Measurements from ENCODE around the gene NDUFA6. TPM values are rescaled to one million over a fixed set of nuclear protein-coding genes. Genes with fewer than 3 reads are reported as not detected.

The NDUFA6 gene
- total and polyA plus RNA-seq, 2 of the 13 experiments (the other 11 are each of a cell fraction or from before 2014, with no cell fraction given): 68.5 to 87.8 TPM

- TF ChIP-seq AHDC1 (CRISPR knock-in tag; IDR thresholded peaks at IDR 0.05; ENCODE audit: borderline replicate concordance) (peak; percentile 60; the same call in 1 of the 2 replicates), U2AF2 (IDR thresholded peaks at IDR 0.05; ENCODE audit: low read depth, low read length) (no peak), CENPBD1 (CRISPR knock-in tag; IDR thresholded peaks at IDR 0.05; ENCODE audit: borderline replicate concordance, low read depth) (no peak; the same call in 1 of the 2 replicates), ZNF574 (CRISPR knock-in tag; IDR thresholded peaks at IDR 0.05) (peak; percentile 78)
- TF ChIP-seq, protein P1, sequence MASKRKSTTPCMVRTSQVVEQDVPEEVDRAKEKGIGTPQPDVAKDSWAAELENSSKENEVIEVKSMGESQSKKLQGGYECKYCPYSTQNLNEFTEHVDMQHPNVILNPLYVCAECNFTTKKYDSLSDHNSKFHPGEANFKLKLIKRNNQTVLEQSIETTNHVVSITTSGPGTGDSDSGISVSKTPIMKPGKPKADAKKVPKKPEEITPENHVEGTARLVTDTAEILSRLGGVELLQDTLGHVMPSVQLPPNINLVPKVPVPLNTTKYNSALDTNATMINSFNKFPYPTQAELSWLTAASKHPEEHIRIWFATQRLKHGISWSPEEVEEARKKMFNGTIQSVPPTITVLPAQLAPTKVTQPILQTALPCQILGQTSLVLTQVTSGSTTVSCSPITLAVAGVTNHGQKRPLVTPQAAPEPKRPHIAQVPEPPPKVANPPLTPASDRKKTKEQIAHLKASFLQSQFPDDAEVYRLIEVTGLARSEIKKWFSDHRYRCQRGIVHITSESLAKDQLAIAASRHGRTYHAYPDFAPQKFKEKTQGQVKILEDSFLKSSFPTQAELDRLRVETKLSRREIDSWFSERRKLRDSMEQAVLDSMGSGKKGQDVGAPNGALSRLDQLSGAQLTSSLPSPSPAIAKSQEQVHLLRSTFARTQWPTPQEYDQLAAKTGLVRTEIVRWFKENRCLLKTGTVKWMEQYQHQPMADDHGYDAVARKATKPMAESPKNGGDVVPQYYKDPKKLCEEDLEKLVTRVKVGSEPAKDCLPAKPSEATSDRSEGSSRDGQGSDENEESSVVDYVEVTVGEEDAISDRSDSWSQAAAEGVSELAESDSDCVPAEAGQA (IDR thresholded peaks at IDR 0.05; ENCODE audit: low read depth): peak; percentile 31; the same call in 1 of the 2 replicates
- TF ChIP-seq, protein P1 (CRISPR knock-in tag; IDR thresholded peaks at IDR 0.05; ENCODE audit: borderline replicate concordance): no peak
- TF ChIP-seq, protein P2, sequence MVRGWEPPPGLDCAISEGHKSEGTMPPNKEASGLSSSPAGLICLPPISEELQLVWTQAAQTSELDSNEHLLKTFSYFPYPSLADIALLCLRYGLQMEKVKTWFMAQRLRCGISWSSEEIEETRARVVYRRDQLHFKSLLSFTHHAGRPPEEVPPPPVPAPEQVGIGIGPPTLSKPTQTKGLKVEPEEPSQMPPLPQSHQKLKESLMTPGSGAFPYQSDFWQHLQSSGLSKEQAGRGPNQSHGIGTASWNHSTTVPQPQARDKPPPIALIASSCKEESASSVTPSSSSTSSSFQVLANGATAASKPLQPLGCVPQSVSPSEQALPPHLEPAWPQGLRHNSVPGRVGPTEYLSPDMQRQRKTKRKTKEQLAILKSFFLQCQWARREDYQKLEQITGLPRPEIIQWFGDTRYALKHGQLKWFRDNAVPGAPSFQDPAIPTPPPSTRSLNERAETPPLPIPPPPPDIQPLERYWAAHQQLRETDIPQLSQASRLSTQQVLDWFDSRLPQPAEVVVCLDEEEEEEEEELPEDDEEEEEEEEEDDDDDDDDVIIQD (CRISPR knock-in tag; IDR thresholded peaks at IDR 0.05; ENCODE audit: low read depth): no peak
Measured at GRCh38 chr22:42090596-42091454, at the start of gene NDUFA6 (continued).

Data from HepG2 (cell line).